Measurements from ENCODE around the gene MSANTD1. TPM values are rescaled to one million over a fixed set of nuclear protein-coding genes. Genes with fewer than 3 reads are reported as not detected.

MSANTD1 gene
- polyA plus RNA-seq, 1 of the 3 experiments (the other 2 are of a cell fraction) = 0.15 TPM

DNA sequence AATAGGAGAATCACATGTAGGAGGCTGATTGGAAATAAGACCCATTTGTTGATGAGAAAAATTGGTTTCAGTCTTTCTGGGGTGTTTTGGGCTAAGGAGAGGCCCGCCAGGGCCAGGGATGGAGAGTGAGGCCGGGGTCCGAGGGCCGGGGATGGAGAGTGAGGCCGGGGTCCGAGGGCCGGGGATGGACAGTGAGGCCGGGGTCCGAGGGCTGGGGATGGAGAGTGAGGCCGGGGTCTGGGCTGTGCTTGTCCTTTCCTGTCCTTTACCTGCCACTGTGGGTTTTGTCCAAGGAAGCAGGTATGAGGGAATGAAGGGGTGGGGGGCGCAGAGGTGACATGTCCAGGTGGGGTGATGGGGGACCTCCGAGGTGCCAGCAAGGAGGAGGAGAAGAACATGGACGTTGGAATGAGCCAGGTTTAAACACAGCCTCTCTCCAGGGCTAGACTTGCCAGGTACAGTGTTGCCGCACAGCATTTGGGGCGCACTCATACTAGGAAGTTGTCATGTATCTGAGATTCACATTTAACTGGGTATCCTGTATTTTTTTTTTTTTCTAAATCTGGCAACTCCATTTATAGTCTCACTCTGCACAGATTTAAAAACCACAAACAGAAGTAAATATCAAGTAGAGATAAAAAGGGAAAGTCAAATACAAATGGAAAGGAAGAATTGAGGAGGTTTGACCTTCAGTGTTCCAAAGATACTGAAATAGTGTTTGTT lies 52.7 kb downstream of the MSANTD1 start (continued):
- no peak for TF ChIP-seq FOXM1 (IDR thresholded peaks at IDR 0.05; ENCODE audit: low read depth)
- TF ChIP-seq ELF1 (IDR thresholded peaks at IDR 0.05) = no peak
- no peak for TF ChIP-seq EZH2phosphoT487 (IDR thresholded peaks at IDR 0.05; ENCODE audit: borderline replicate concordance, low read depth)
- TF ChIP-seq JUND (IDR thresholded peaks at IDR 0.05) = no peak
- TF ChIP-seq, protein P1, sequence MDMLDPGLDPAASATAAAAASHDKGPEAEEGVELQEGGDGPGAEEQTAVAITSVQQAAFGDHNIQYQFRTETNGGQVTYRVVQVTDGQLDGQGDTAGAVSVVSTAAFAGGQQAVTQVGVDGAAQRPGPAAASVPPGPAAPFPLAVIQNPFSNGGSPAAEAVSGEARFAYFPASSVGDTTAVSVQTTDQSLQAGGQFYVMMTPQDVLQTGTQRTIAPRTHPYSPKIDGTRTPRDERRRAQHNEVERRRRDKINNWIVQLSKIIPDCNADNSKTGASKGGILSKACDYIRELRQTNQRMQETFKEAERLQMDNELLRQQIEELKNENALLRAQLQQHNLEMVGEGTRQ (IDR thresholded peaks at IDR 0.05; ENCODE audit: borderline replicate concordance, low read depth, low read length) = no peak
- TF ChIP-seq GABPA (IDR thresholded peaks at IDR 0.05; ENCODE audit: low read depth) = no peak

DNA sequence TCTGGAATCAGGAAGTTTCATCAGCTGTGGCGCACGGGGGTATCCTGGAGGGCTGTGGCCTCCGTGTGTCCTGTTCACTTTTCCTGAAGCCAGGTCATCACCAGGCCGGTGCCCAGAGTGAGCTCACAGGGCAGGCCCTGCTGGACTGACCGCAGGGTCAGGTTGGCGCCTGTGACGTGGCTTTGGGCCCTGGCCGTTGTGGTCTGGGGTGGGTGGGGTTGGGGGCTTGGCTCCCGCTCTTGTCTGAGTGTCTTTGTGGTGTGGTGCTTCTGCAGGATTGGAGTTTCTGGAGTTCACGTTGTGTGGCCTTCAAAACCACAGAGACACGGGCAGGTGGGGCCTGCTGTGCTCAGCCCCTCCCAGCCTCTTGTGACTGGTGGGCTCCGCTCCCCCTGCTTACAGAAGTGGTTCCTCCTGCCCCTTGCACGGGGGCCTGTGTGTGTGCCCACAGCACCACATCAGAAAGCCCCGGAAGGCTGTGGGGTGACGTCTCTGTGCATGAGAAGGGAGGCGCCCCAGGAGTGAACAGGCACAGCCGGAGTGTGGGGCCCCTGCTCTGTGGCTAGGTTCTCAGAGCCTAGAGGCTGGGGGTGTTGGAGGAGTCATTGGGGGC lies 53.3 kb downstream of the MSANTD1 start:
- Histone ChIP-seq H3K4me2 (no peak overlapping the region), H3K79me2 (ENCODE audit: insufficient read depth) (peaks cover 95% of the 10 kb centered on the region), H3K9me3 (no peaks in the 10 kb centered on the region), H4K20me1 (ENCODE audit: insufficient read depth) (peaks cover 86% of the 10 kb centered on the region), H3K27ac (ENCODE audit: low read depth in 2 of 2, low read length in 1 of 2) (no peak overlapping the region), H3K27me3 (ENCODE audit: insufficient read depth) (no peaks in the 10 kb centered on the region), H3K4me3 (ENCODE audit: low read depth in 2 of 2, low read length in 1 of 2) (no peak overlapping the region), H3K36me3 (replicated peaks in 1 of 2; ENCODE audit: control insufficient read depth in 1 of 2, insufficient read depth in 2 of 2, low read length in 1 of 2) (peaks cover 0 to 4% of the 10 kb centered on the region in 2 experiments), H3K9me2 (no peaks in the 10 kb centered on the region), H2AFZ (ENCODE audit: low read depth) (no peak overlapping the region), H3K9ac (no peak overlapping the region), H3F3A (replicated peaks; ENCODE audit: insufficient read depth) (peaks cover 2% of the 10 kb centered on the region), H3K4me1 (ENCODE audit: control insufficient read depth in 1 of 2, insufficient read depth in 2 of 2, low read depth in 1 of 2, low read length in 1 of 2) (peaks cover 16 to 36% of the 10 kb centered on the region in 2 experiments; a peak in 3 of 4 replicates)
- DNase-seq = no peak
- WGBS (ENCODE audit: low lambda C conversion rate) = 95% methylated on average over 10 of the region's 17 CpGs
- TF ChIP-seq RXRA (IDR thresholded peaks at IDR 0.05; ENCODE audit: borderline replicate concordance, low read depth) = no peak
- no peak for TF ChIP-seq TCF12 (IDR thresholded peaks at IDR 0.05)
- no peak for TF ChIP-seq TEAD4 (IDR thresholded peaks at IDR 0.05; ENCODE audit: borderline replicate concordance, insufficient read depth)
- TF ChIP-seq, protein P2, sequence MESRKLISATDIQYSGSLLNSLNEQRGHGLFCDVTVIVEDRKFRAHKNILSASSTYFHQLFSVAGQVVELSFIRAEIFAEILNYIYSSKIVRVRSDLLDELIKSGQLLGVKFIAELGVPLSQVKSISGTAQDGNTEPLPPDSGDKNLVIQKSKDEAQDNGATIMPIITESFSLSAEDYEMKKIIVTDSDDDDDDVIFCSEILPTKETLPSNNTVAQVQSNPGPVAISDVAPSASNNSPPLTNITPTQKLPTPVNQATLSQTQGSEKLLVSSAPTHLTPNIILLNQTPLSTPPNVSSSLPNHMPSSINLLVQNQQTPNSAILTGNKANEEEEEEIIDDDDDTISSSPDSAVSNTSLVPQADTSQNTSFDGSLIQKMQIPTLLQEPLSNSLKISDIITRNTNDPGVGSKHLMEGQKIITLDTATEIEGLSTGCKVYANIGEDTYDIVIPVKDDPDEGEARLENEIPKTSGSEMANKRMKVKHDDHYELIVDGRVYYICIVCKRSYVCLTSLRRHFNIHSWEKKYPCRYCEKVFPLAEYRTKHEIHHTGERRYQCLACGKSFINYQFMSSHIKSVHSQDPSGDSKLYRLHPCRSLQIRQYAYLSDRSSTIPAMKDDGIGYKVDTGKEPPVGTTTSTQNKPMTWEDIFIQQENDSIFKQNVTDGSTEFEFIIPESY (IDR thresholded peaks at IDR 0.05; ENCODE audit: borderline replicate concordance, low read depth) = no peak
- TF ChIP-seq CHD2 (IDR thresholded peaks at IDR 0.05; ENCODE audit: low read length, partially characterized antibody) = no peak
- CTCF ChIA-PET = no interaction called here
- POLR2A ChIA-PET = no interaction called here
